Astrocyte (in vitro differentiated cells and primary cell): ENCODE results near the gene ACACB. TPM values are rescaled to one million over a fixed set of nuclear protein-coding genes. Genes with fewer than 3 reads are reported as not detected.

Experiments used
- DNase-seq: peaks from one replicate; pipeline ENCODE4 v3.0.0-alpha.2; 2010; ENCODE audit warnings: low read depth
- FAIRE-seq: peaks from 2 replicates; lab custom pipeline; 2011; peaks lifted over from hg19 to GRCh38; lab: Jason Lieb, UNC
- H2AFZ ChIP-seq: 2 replicates; pipeline ENCODE4 v1.6.0; 2012; ENCODE audit warnings: low read depth, low read length, inconsistent platforms
- H3K27ac ChIP-seq: 2 replicates; pipeline ENCODE4 v1.5.1; 2011; ENCODE audit warnings: low read depth, low read length, inconsistent platforms
- H3K27me3 ChIP-seq: 2 replicates; pipeline ENCODE4 v1.6.0; 2011; ENCODE audit warnings: low read length, inconsistent platforms; ENCODE audit not compliant: insufficient read depth
- H3K36me3 ChIP-seq: 2 replicates; pipeline ENCODE4 v1.5.1; 2011; ENCODE audit warnings: low read length, inconsistent platforms; ENCODE audit not compliant: insufficient read depth
- H3K4me1 ChIP-seq: 2 replicates; pipeline ENCODE4 v1.5.1; 2011; ENCODE audit warnings: low read length, inconsistent platforms; ENCODE audit not compliant: insufficient read depth
- H3K4me2 ChIP-seq: 2 replicates; pipeline ENCODE4 v1.6.0; 2012; ENCODE audit warnings: low read length, inconsistent platforms
- H3K4me3 ChIP-seq: 2 replicates; pipeline ENCODE4 v1.5.1; 2011; ENCODE audit warnings: low read depth, mild to moderate bottlenecking, low read length, inconsistent platforms; ENCODE audit not compliant: insufficient read depth
- H3K79me2 ChIP-seq: 2 replicates; pipeline ENCODE4 v1.6.0; 2012; ENCODE audit warnings: mild to moderate bottlenecking, low read length, inconsistent platforms; ENCODE audit not compliant: insufficient read depth
- H3K9ac ChIP-seq: 2 replicates; pipeline ENCODE4 v1.6.0; 2012; ENCODE audit warnings: mild to moderate bottlenecking, low read length, inconsistent platforms
- H3K9me3 ChIP-seq: 2 replicates; pipeline ENCODE4 v1.5.1; 2012; ENCODE audit warnings: low read depth, mild to moderate bottlenecking, low read length, inconsistent platforms; ENCODE audit not compliant: insufficient read depth
- H4K20me1 ChIP-seq: 2 replicates; pipeline ENCODE4 v1.6.0; 2012; ENCODE audit warnings: low read length, inconsistent platforms; ENCODE audit not compliant: insufficient read depth
- H3K27ac Mint-ChIP-seq: one replicate; pipeline ENCODE4 v1.8.0; 2021; ENCODE audit warnings: mild to moderate bottlenecking, mixed read lengths; ENCODE audit not compliant: unreplicated experiment
- H3K27me3 Mint-ChIP-seq: one replicate; pipeline ENCODE4 v1.8.0; 2021; ENCODE audit warnings: low read depth, mixed read lengths; ENCODE audit not compliant: unreplicated experiment
- H3K36me3 Mint-ChIP-seq: one replicate; pipeline ENCODE4 v1.8.0; 2021; ENCODE audit warnings: low read depth, mixed read lengths; ENCODE audit not compliant: unreplicated experiment
- H3K4me1 Mint-ChIP-seq: one replicate; pipeline ENCODE4 v1.8.0; 2021; ENCODE audit warnings: low read depth, mixed read lengths; ENCODE audit not compliant: unreplicated experiment
- H3K4me3 Mint-ChIP-seq: one replicate; pipeline ENCODE4 v1.8.0; 2021; ENCODE audit warnings: mild to moderate bottlenecking, moderate library complexity, mixed read lengths; ENCODE audit not compliant: unreplicated experiment
- H3K9me3 Mint-ChIP-seq: one replicate; pipeline ENCODE4 v1.8.0; 2021; ENCODE audit warnings: mild to moderate bottlenecking, mixed read lengths; ENCODE audit not compliant: unreplicated experiment
- EZH2 ChIP-seq: IDR thresholded peaks from 2 replicates; pipeline ENCODE4 v1.6.1; 2012; ENCODE audit warnings: mild to moderate bottlenecking, low read length, inconsistent platforms; ENCODE audit not compliant: insufficient read depth
- total RNA-seq: library from RNA; stranded (reverse); gene quantifications from 2 replicates; pipeline ENCODE4 v1.2.1, GENCODE V29; 2021
- TF ChIP-seq, protein P1 (sequence below): IDR thresholded peaks from 2 replicates; pipeline ENCODE4 v1.5.1; 2011; ENCODE audit warnings: low read depth, mild to moderate bottlenecking, inconsistent platforms, low read length, moderate library complexity; ENCODE audit not compliant: insufficient read depth

Gene ACACB
- total RNA-seq, 1 donor from 2014 or later, result 3.9 TPM

DNA sequence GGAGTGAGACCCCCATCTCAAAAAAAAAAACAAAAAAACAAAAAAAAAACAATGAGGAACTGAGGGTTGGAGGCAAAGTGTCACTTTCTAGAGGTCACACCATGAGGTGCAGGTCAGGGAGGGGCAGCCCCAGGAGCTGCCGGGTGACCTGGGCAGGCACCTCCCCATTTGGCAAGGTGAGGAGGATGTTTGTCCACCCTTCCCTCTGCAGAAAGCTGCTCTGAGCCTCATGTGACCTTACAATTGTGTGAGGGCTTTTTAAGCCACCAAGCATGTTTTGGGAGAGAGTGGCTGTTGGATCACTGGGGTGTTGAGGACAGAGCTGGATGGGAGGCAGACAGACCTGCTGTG is 143.1 kb downstream of the ACACB start:
- no peaks in the 10 kb centered on the region for H3K4me1 Mint-ChIP-seq

DNA sequence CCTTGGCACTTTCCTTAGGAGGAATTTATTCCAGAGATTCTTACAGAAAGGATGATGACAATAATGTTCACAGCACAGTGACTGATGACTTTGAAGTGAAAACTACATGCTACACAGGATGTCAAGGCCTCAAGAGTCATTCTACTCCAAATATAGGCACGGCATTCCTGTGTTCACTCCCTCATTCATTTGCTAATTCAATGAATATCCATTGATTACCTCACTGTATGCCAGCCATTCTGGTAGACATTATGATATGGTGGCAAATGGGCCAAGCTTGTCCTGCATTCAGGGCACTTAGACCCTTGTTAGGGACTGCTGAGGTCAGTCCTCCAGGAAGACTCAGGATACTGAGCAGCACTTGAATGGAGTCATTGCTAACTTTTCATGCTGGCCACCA is 144.7 kb downstream of the ACACB start:
- H3K4me3 ChIP-seq, result no peak overlapping the region
- Mint-ChIP-seq H3K27ac (no peak overlapping the region), H3K27me3 (peaks cover 11% of the 10 kb centered on the region), H3K4me1 (no peaks in the 10 kb centered on the region), H3K4me3 (no peak overlapping the region), H3K36me3 (no peaks in the 10 kb centered on the region), H3K9me3 (no peaks in the 10 kb centered on the region)
- no peaks in the 10 kb centered on the region for H3K79me2 ChIP-seq
- no peak overlapping the region for H3K4me2 ChIP-seq
- H4K20me1 ChIP-seq, result no peaks in the 10 kb centered on the region
- no peaks in the 10 kb centered on the region for H3K9me3 ChIP-seq
- H3K36me3 ChIP-seq, result no peaks in the 10 kb centered on the region
- H3K27me3 ChIP-seq, result no peaks in the 10 kb centered on the region
- H3K27ac ChIP-seq, result no peak overlapping the region
- no peak overlapping the region for H2AFZ ChIP-seq
- H3K4me1 ChIP-seq, result no peaks in the 10 kb centered on the region
- TF ChIP-seq, protein P1, sequence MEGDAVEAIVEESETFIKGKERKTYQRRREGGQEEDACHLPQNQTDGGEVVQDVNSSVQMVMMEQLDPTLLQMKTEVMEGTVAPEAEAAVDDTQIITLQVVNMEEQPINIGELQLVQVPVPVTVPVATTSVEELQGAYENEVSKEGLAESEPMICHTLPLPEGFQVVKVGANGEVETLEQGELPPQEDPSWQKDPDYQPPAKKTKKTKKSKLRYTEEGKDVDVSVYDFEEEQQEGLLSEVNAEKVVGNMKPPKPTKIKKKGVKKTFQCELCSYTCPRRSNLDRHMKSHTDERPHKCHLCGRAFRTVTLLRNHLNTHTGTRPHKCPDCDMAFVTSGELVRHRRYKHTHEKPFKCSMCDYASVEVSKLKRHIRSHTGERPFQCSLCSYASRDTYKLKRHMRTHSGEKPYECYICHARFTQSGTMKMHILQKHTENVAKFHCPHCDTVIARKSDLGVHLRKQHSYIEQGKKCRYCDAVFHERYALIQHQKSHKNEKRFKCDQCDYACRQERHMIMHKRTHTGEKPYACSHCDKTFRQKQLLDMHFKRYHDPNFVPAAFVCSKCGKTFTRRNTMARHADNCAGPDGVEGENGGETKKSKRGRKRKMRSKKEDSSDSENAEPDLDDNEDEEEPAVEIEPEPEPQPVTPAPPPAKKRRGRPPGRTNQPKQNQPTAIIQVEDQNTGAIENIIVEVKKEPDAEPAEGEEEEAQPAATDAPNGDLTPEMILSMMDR, result no peak
- no peak for TF ChIP-seq EZH2
- H3K9ac ChIP-seq, result no peak overlapping the region
- FAIRE-seq (no peak), DNase-seq (no peak)

More for the DNA sequence above, 143.1 kb downstream of the ACACB start:
- H3K4me3 Mint-ChIP-seq, result no peak overlapping the region
- Histone ChIP-seq H3K36me3 (no peaks in the 10 kb centered on the region), H4K20me1 (no peaks in the 10 kb centered on the region), H3K27me3 (no peaks in the 10 kb centered on the region), H3K27ac (no peak overlapping the region), H3K9me3 (no peaks in the 10 kb centered on the region), H3K4me3 (no peak overlapping the region), H3K4me1 (no peaks in the 10 kb centered on the region), H2AFZ (no peak overlapping the region), H3K4me2 (no peak overlapping the region), H3K79me2 (no peaks in the 10 kb centered on the region), H3K9ac (no peak overlapping the region)
- H3K9me3 Mint-ChIP-seq, result peaks cover 5% of the 10 kb centered on the region
- no peak overlapping the region for H3K27ac Mint-ChIP-seq
- TF ChIP-seq EZH2, result no peak
- TF ChIP-seq, protein P1, result no peak
- DNase-seq (no peak), FAIRE-seq (no peak)
- peaks cover 1% of the 10 kb centered on the region for H3K36me3 Mint-ChIP-seq
- H3K27me3 Mint-ChIP-seq, result peaks cover 14% of the 10 kb centered on the region

DNA sequence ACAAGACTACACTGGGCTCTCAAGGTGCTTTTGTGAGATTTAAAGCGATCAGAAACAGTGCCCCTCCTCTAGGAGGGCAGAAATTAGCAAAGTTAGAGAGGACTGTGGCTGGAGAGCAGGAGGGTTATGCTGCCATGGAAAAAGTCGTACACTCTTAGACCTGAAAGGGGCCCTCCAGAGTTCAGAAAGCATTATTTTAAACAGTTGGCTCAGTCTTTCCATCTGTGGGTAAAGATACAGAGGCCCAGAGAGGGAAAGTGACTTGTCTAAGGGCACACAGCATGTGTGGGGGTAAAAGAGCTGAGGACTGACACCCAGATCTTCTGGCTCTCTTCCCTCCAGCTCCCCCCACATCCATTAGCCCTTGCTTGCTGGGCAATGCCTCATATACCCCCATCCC is 145.6 kb downstream of the ACACB start:
- Histone ChIP-seq H3K9ac (no peak overlapping the region), H3K9me3 (no peaks in the 10 kb centered on the region), H3K4me1 (no peaks in the 10 kb centered on the region), H3K4me2 (no peak overlapping the region), H3K4me3 (no peak overlapping the region), H3K27ac (no peak overlapping the region), H2AFZ (no peak overlapping the region), H3K79me2 (no peaks in the 10 kb centered on the region), H3K27me3 (no peaks in the 10 kb centered on the region), H4K20me1 (no peaks in the 10 kb centered on the region), H3K36me3 (no peaks in the 10 kb centered on the region)
- Mint-ChIP-seq H3K36me3 (no peaks in the 10 kb centered on the region), H3K27me3 (peaks cover 10% of the 10 kb centered on the region), H3K9me3 (no peaks in the 10 kb centered on the region), H3K4me1 (no peaks in the 10 kb centered on the region), H3K4me3 (no peak overlapping the region), H3K27ac (no peak overlapping the region)
- TF ChIP-seq, protein P1, result no peak
- TF ChIP-seq EZH2, result no peak
- DNase-seq (no peak), FAIRE-seq (no peak)
